GM21723 (cell line): ENCODE measurements around the gene ZC3H10.

Experiments used
- ATAC-seq: cut with Tn5 transposase; IDR thresholded peaks from one replicate; pipeline ENCODE4 v1.9.1; 2021; ENCODE audit warnings: mild to moderate bottlenecking, moderate library complexity; ENCODE audit not compliant: unreplicated experiment

Gene ZC3H10

DNA sequence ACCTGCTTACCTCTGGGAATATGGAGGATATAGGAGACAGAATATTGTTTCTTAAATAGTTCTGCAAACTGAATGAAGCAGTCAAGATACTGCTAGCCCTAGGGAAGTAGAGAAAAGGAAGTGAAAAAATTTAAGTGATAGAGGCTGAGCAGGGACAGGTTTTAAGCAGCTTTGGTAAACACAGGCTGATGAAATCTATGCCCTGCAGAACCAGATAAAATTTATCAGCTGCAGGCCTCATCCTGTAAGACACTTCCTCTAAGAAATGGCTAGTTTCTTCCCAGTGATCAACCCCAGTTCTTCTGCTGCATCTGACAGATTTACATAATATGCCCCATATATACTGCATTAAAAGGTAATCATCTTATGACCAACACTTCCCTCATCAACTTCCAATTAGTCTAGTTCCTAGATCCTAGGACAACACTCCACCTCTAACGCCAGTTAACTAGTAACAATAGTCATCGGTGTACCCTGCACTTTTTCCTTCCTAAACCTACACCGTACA is 8.7 kb downstream of the ZC3H10 start:
- ATAC-seq, result no peak

- ATAC-seq, result no peak
These were observed 9.4 kb downstream of the ZC3H10 start for GRCh38 chr12:56127485-56127887.

DNA sequence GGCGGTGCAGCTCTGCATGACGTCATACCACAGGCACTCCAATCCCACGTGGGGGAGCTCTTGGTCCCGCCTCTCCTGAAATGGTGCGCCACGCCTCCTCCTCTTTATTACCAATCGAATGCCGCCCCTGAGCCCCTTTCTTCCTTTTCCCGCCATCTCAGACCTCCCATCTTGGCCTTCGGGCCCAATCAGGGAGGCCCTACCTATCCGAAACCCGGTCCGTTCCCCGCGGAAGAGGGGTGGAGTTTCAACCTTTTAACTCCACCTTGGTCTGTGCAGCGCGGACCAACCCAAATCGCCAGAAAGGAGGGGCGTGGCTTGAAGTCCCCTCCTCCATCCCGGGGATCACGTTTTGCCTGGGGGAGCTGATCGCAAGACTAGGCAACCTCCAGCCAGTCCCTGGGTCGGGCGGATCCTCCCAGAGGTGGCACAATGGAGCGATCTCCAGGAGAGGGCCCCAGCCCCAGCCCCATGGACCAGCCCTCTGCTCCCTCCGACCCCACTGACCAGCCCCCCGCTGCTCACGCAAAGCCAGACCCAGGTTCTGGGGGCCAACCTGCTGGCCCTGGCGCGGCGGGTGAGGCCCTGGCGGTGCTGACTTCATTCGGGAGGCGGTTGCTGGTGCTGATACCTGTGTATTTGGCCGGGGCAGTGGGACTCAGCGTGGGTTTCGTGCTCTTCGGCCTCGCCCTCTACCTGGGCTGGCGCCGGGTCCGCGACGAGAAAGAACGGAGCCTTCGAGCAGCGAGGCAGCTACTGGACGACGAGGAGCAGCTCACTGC is 10.0 kb downstream of the ZC3H10 start, which contains the start of gene ESYT1:
Gene ESYT1 (plus strand): TSS at position 380 of the 782 bp plus-strand sequence. CDS start 53 bp downstream, at position 433.
- peak; percentile 87 for ATAC-seq

- ATAC-seq, result no peak
These were observed 10.7 kb downstream of the ZC3H10 start for GRCh38 chr12:56128670-56129205.

- ATAC-seq, result peak; percentile 32
These were observed 11.3 kb downstream of the ZC3H10 start for GRCh38 chr12:56129206-56129941.

GRCh38 chr12:56129942-56130495 is 12.0 kb downstream of the ZC3H10 start:
- ATAC-seq, result no peak

DNA sequence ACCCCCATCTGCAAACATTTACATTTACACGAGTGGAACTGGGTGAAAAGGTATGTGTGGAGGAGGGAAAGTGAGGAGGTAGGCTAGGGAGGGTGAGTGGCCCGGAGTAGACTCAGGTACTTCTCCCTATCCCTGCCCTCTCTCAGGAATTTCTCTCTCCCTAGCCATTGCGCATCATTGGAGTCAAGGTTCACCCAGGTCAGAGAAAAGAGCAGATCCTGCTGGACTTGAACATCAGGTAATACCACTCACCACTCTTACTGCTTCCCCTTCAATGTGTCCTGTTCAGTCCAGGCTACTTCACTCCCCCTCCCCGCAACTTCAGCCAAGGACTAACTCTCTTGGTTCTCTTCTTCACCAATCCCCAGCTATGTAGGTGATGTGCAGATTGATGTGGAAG is 12.8 kb downstream of the ZC3H10 start:
- ATAC-seq, result no peak

DNA sequence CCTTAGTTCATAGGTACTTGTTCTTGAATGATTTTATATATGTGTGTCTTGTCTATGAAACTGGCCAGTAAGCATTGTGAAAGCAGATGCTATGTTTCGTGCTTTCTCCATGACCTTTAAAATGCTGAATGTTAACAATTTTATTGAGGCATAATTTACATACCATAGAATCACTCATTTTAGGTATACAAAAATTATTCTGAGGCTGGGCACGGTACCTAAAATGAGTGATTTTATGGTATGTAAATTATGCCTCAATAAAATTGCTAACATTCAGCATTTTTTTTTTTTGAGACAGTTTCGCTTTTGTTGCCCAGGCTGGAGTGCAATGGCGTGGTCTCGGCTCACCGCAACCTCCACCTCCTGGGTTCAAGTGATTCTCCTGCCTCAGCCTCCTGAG is 16.8 kb downstream of the ZC3H10 start:
- ATAC-seq, result no peak

DNA sequence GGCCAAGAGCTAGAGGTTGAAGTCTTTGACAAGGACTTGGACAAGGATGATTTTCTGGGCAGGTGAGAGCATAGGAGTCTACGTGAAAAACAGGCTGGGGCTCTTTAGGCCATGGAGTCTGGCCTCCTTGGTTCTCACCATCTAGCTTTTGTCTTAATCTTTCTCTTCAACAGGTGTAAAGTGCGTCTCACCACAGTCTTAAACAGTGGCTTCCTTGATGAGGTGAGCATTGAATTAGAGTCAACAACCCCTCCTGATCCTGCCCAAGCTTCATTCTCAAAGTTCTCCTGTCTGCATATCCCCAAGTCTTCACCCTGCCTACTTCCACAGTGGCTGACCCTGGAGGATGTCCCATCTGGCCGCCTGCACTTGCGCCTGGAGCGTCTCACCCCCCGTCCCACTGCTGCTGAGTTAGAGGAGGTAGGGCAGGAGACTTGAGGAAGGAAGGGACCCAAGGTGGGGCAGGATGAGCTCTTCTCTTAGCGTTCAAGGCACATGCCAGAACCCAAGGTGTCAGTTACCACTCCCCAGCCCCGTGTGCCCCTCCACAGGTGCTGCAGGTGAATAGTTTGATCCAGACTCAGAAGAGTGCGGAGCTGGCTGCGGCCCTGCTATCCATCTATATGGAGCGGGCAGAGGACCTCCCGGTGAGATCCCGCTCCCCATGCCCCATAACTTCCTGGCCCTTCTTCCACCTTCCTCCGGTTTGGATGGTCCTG is 19.9 kb downstream of the ZC3H10 start:
- no peak for ATAC-seq

- no peak for ATAC-seq
These were observed 24.1 kb downstream of the ZC3H10 start for GRCh38 chr12:56141946-56142784.

DNA sequence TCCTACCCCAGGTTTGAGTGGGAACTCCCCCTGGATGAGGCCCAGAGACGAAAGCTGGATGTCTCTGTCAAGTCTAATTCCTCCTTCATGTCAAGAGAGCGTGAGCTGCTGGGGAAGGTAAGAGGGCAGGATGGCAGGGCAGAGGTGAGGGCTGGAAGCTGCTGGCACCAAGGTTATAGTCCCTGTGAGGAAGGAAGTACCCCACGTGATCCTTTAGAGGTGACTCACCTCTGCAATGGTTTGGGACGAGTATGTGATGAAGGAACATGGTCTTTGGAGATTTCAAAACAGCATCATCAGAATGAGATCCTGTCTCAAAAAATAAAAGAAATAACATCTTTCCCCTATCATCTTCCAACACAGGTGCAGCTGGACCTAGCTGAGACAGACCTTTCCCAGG is 25.2 kb downstream of the ZC3H10 start:
- ATAC-seq, result no peak

- no peak for ATAC-seq
These were observed 25.8 kb downstream of the ZC3H10 start for GRCh38 chr12:56143870-56144269.

GRCh38 chr12:56145217-56145616 is 27.2 kb downstream of the ZC3H10 start:
- no peak for ATAC-seq

- no peak for ATAC-seq
These were observed 28.7 kb downstream of the ZC3H10 start for GRCh38 chr12:56146492-56147460.

DNA sequence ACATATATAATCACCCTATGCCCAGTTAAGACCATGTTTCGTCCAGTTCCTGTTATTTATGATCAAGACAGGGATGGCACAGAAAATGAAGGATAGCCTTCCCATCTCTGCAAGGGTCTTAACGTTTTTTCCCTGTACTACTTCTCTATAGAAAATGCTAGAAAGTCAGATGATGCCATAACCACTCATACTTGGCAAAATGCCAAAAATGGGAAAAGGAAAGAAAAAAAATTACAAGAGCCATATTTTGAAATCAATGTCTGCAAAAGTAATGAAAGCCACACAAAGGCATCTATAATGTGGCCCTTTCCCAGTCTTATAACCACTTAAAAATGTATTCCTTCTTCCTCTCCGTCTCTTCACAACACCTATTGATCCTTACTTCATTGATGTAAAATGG is 32.5 kb downstream of the ZC3H10 start:
- ATAC-seq, result no peak

- ATAC-seq, result peak; percentile 49
These were observed 33.6 kb downstream of the ZC3H10 start for GRCh38 chr12:56151672-56152131.

DNA sequence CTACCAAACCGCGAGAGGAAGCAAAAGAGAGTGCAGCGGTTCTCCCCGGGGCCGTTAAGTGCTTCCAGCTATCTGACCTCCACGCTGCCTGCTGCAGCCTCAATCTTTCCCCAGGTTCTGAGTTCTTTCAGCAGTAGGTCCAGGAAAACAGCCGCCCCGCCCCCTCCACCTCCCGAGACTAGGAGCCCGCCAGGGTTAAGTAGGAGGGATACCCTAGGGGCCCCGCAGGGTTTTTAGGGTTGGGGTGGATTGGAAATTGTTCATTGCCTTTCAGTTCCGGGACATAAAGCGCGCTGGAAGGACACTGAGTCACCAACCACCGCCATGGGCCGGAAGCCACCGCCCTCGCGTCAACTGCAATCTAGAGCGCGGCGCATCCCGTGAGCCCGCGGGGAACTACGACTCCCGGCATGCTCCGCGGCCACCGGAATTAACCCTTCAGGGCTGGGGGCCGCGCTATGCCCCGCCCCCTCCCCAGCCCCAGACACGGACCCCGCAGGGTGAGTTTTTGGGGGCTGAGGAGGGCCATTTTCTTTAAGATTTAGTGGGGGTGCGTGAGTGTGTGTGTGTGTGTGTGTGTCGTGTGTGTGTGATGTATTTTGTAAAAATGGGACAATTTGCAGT is 34.2 kb downstream of the ZC3H10 start, which contains the start of gene MYL6B:
Gene MYL6B (plus strand): TSS at position 456 of the 624 bp plus-strand sequence. CDS start 1,332 bp downstream, outside the sequence.
- peak; percentile 78 for ATAC-seq
